Fibroblast of lung (primary cell): ENCODE results near the gene SLC12A6. TPM values are rescaled to one million over a fixed set of nuclear protein-coding genes. Genes with fewer than 3 reads are reported as not detected.

Experiments
- DNase-seq, 2 donors: peaks; one replicate each; pipeline versions ENCODE4 v3.0.0 to v3.0.0-alpha.2; 2010; ENCODE audit warnings: low read depth in 2 of 2
- H2AFZ ChIP-seq: 2 replicates; pipeline ENCODE4 v1.5.1; 2012; ENCODE audit warnings: low read length, control low read depth, inconsistent platforms
- H3K27ac ChIP-seq: 2 replicates; pipeline ENCODE4 v1.5.1; 2011; ENCODE audit warnings: low read length, control low read depth; ENCODE audit not compliant: insufficient read depth
- H3K27me3 ChIP-seq: 2 replicates; pipeline ENCODE4 v1.5.1; 2011; ENCODE audit warnings: mild to moderate bottlenecking, low read length; ENCODE audit not compliant: control insufficient read depth, insufficient read depth
- H3K36me3 ChIP-seq: 2 replicates; pipeline ENCODE4 v1.5.1; 2011; ENCODE audit warnings: low read length; ENCODE audit not compliant: control insufficient read depth, insufficient read depth
- H3K4me1 ChIP-seq: 2 replicates; pipeline ENCODE4 v1.5.1; 2011; ENCODE audit warnings: low read length; ENCODE audit not compliant: control insufficient read depth, insufficient read depth; ENCODE audit errors: extremely low read depth
- H3K4me2 ChIP-seq: 2 replicates; pipeline ENCODE4 v1.5.1; 2011; ENCODE audit warnings: low read length, control low read depth; ENCODE audit not compliant: insufficient read depth; ENCODE audit errors: extremely low read depth
- H3K4me3 ChIP-seq, 4 experiments: fragments of 200-600 bp in 1 of 4; sonication (generic) in 1 of 4; replicated peaks in 1 of 4; 2 replicates each; pipeline ENCODE4 v1.5.1; 2011 to 2016; ENCODE audit warnings: low read length in 4 of 4, low read depth in 3 of 4, mild to moderate bottlenecking in 3 of 4, control low read depth in 2 of 4, inconsistent platforms in 1 of 4, mixed read lengths in 1 of 4; ENCODE audit not compliant: insufficient read depth in 1 of 4; ENCODE audit errors: control extremely low read depth in 1 of 4
- H3K79me2 ChIP-seq: 2 replicates; pipeline ENCODE4 v1.5.1; 2012; ENCODE audit warnings: mild to moderate bottlenecking, low read length, inconsistent platforms; ENCODE audit not compliant: control insufficient read depth, insufficient read depth
- H3K9ac ChIP-seq: 2 replicates; pipeline ENCODE4 v1.5.1; 2011; ENCODE audit warnings: mild to moderate bottlenecking, low read length, control low read depth; ENCODE audit not compliant: insufficient read depth
- H3K9me3 ChIP-seq: 2 replicates; pipeline ENCODE4 v1.5.1; 2012; ENCODE audit warnings: low read depth, low read length; ENCODE audit not compliant: control insufficient read depth, insufficient read depth
- H4K20me1 ChIP-seq: 2 replicates; pipeline ENCODE4 v1.5.1; 2011; ENCODE audit warnings: low read length; ENCODE audit not compliant: control insufficient read depth, insufficient read depth; ENCODE audit errors: extremely low read depth
- EZH2 ChIP-seq: IDR thresholded peaks from 2 replicates; pipeline ENCODE4 v1.5.1; 2012; ENCODE audit warnings: low read length, control low read depth, mild to moderate bottlenecking; ENCODE audit errors: missing control alignments
- polyA plus RNA-seq, 2 donors: library from polyadenylated mRNA; depleted of rRNA in 1 of 2; stranded (reverse) in 1 of 2; unstranded in 1 of 2; fragments of >200 nt; gene quantifications; 2 replicates each; pipeline ENCODE4 v1.2.1, GENCODE V29; 2011 to 2012; ENCODE audit warnings: missing spikeins in 1 of 2
- total RNA-seq: library from RNA; depleted of rRNA; stranded (reverse); fragments of >200 nt; gene quantifications from 2 replicates; pipeline ENCODE4 v1.2.1, GENCODE V29; 2014
- TF ChIP-seq, protein P1 (sequence below), 2 donors: IDR thresholded peaks in 1 of 2; conservative IDR thresholded peaks in 1 of 2; 1 replicate in 1 of 2; 2 replicates in 1 of 2; pipeline ENCODE4 v1.5.1; 2011 to 2012; ENCODE audit warnings: low read length in 2 of 2, control low read depth in 1 of 2, inconsistent platforms in 1 of 2, low read depth in 1 of 2, mild to moderate bottlenecking in 1 of 2

Gene SLC12A6
- total and polyA plus RNA-seq, 2 donors (not counting 1 experiment from before 2014, with no cell fraction given), result 19.2 to 26.9 TPM

DNA sequence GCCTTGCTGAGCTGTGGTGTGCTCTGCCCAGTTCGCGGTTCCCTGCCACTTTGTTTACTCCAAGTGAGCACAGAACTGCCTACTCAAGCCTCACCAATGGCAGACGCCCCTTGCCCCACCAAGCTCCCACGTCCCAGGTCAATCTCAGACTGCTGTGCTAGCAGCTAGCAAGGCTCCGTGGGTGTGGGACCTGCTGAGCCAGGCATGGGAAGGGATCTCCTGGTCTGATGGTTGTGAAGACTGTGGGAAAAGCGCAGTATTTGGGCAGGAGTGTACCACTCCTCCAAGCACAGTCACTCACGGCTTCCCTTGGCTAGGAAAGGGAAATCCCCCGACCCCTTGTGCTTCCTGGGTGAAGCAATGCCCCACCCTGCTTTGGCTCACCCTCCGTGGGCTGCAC is 45.0 kb downstream of the SLC12A6 start:
- H2AFZ ChIP-seq, result no peak overlapping the region
- no peak overlapping the region for H3K4me2 ChIP-seq
- no peaks in the 10 kb centered on the region for H4K20me1 ChIP-seq
- H3K9me3 ChIP-seq, result no peaks in the 10 kb centered on the region
- H3K4me1 ChIP-seq, result no peaks in the 10 kb centered on the region
- no peaks in the 10 kb centered on the region for H3K27me3 ChIP-seq
- H3K27ac ChIP-seq, result no peak overlapping the region
- no peaks in the 10 kb centered on the region for H3K36me3 ChIP-seq
- H3K4me3 ChIP-seq, result no peak overlapping the region
- H3K9ac ChIP-seq, result no peak overlapping the region
- no peak for TF ChIP-seq EZH2
- TF ChIP-seq, protein P1, sequence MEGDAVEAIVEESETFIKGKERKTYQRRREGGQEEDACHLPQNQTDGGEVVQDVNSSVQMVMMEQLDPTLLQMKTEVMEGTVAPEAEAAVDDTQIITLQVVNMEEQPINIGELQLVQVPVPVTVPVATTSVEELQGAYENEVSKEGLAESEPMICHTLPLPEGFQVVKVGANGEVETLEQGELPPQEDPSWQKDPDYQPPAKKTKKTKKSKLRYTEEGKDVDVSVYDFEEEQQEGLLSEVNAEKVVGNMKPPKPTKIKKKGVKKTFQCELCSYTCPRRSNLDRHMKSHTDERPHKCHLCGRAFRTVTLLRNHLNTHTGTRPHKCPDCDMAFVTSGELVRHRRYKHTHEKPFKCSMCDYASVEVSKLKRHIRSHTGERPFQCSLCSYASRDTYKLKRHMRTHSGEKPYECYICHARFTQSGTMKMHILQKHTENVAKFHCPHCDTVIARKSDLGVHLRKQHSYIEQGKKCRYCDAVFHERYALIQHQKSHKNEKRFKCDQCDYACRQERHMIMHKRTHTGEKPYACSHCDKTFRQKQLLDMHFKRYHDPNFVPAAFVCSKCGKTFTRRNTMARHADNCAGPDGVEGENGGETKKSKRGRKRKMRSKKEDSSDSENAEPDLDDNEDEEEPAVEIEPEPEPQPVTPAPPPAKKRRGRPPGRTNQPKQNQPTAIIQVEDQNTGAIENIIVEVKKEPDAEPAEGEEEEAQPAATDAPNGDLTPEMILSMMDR (conservative IDR thresholded peaks at IDR 0.05 in 1 of 2, IDR thresholded peaks at IDR 0.05 in 1 of 2; ENCODE audit: low read depth in 1 of 2, low read length in 2 of 2), result no peak
- no peak for DNase-seq
- H3K79me2 ChIP-seq, result no peaks in the 10 kb centered on the region

DNA sequence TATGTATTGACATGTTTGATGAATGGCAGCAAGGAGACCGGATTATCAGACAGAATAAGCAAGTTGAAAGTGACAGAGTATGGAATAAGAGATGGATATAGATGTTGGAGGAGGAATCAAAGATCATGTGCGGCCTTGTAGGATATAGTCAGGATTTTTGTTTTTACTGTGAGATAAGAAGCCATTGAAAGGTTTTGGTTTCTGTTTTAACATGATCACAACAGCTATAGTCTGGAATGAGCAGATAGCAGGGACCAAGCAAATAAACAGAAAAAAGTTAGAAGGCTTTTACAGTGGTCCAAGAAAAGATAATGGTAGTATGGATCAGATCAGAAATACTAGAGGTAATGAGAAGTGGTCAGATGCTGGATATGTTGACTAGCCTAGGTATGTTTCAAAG is 52.6 kb downstream of the SLC12A6 start:
- Histone ChIP-seq H3K4me2 (no peak overlapping the region), H3K4me3 (no peak overlapping the region), H3K27me3 (no peaks in the 10 kb centered on the region), H3K4me1 (no peaks in the 10 kb centered on the region), H3K27ac (no peak overlapping the region), H3K36me3 (no peaks in the 10 kb centered on the region), H3K9me3 (no peaks in the 10 kb centered on the region), H3K9ac (no peak overlapping the region), H4K20me1 (no peaks in the 10 kb centered on the region), H2AFZ (no peak overlapping the region), H3K79me2 (no peaks in the 10 kb centered on the region)
- TF ChIP-seq EZH2, result no peak
- TF ChIP-seq, protein P1 (conservative IDR thresholded peaks at IDR 0.05 in 1 of 2, IDR thresholded peaks at IDR 0.05 in 1 of 2; ENCODE audit: low read depth in 1 of 2, low read length in 2 of 2), result no peak
- no peak for DNase-seq

DNA sequence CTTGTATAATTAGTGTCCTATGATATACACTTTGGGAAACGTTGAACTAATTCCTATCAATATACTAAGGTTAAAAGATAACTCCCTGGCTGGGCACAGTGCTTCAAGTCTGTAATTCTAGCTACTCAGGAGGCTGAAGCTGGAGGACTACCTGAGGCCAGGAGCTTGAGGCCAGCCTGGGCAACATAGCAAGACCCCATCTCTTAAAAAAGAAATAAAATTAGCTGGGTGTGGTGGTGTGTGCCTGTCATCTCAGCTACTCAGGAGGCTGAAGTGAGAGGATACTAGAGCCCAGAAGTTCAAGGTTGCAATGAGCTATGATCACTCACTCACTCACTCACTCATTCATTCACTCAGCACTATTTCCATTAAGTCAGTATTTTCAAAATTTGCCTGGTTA is 55.2 kb downstream of the SLC12A6 start:
- TF ChIP-seq, protein P1 (conservative IDR thresholded peaks at IDR 0.05 in 1 of 2, IDR thresholded peaks at IDR 0.05 in 1 of 2; ENCODE audit: low read depth in 1 of 2, low read length in 2 of 2), result no peak
- TF ChIP-seq EZH2, result no peak
- no peaks in the 10 kb centered on the region for H4K20me1 ChIP-seq
- no peaks in the 10 kb centered on the region for H3K9me3 ChIP-seq
- no peaks in the 10 kb centered on the region for H3K79me2 ChIP-seq
- H3K4me1 ChIP-seq, result no peaks in the 10 kb centered on the region
- no peak overlapping the region for H3K4me3 ChIP-seq
- H2AFZ ChIP-seq, result no peak overlapping the region
- no peak for DNase-seq
- H3K36me3 ChIP-seq, result no peaks in the 10 kb centered on the region
- H3K27me3 ChIP-seq, result no peaks in the 10 kb centered on the region
- H3K4me2 ChIP-seq, result no peak overlapping the region
- no peak overlapping the region for H3K27ac ChIP-seq
- H3K9ac ChIP-seq, result no peak overlapping the region
